Measurements from ENCODE around the gene PEX14. TPM values are rescaled to one million over a fixed set of nuclear protein-coding genes. Genes with fewer than 3 reads are reported as not detected.

The PEX14 gene
- total and polyA plus RNA-seq, 8 donors: 8.2 to 26.3 (median 12.6) TPM

DNA sequence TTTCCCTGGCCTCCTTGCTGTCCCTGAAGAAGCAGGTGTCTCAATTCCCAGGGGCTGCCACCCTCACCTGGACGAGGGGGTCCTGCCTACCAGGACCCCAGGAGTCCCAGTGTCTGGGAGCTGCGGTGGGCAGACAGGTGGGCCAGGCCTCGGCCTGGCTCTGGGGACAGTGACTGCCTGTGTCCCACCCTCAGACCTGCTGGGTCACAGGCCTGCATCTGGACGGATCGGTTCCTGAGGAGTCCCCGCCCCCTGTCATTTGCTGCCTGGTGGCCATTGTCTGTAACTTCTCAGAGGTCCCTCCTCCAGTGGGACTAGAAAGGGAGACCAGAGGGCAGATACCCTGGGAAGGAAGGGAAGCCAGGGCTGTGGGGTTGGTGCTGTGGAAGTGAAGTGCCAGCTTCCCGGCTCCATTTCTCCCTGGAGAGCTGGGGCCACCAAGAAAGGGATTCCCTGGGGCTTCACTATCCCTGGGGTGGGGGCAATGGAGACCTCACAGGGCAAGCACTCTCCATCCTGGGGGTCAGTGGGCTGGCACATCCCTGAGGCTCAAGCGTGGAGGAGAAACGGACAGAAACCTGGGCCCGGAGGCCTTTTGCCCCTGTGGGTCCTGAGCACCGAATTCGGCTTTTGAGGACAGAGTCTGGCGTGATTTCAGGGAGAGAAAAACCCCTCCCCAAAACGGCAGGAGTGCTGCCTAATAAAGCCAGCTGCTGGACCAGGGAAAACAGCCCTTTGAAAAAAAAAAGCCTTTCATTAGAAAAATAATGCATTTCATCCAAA, 157.3 kb downstream of the PEX14 start:
- Histone ChIP-seq H3K36me3 (peaks cover 0 to 31% (median 21%) of the 10 kb centered on the region in 4 donors), H3K27me3 (no peaks in the 10 kb centered on the region), H3K4me3 (no peak overlapping the region), H3K27ac (peak overlapping the region; percentile 4 to 89 (median 83)), H3K4me1 (peaks cover 35 to 92% (median 77%) of the 10 kb centered on the region in 4 donors), H3K9me3 (no peaks in the 10 kb centered on the region)
- DNase-seq: peak in 1 of 2 donors; percentile 26
- TF ChIP-seq POLR2A (IDR thresholded peaks at IDR 0.05): no peak
- no peak for TF ChIP-seq POLR2AphosphoS5 (IDR thresholded peaks at IDR 0.05)
- no peak for TF ChIP-seq EP300 (IDR thresholded peaks at IDR 0.05)
- TF ChIP-seq, protein P1, sequence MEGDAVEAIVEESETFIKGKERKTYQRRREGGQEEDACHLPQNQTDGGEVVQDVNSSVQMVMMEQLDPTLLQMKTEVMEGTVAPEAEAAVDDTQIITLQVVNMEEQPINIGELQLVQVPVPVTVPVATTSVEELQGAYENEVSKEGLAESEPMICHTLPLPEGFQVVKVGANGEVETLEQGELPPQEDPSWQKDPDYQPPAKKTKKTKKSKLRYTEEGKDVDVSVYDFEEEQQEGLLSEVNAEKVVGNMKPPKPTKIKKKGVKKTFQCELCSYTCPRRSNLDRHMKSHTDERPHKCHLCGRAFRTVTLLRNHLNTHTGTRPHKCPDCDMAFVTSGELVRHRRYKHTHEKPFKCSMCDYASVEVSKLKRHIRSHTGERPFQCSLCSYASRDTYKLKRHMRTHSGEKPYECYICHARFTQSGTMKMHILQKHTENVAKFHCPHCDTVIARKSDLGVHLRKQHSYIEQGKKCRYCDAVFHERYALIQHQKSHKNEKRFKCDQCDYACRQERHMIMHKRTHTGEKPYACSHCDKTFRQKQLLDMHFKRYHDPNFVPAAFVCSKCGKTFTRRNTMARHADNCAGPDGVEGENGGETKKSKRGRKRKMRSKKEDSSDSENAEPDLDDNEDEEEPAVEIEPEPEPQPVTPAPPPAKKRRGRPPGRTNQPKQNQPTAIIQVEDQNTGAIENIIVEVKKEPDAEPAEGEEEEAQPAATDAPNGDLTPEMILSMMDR (IDR thresholded peaks at IDR 0.05): no peak
- 68 to 74% (median 72%) methylated on average over 14 of the region's 14 CpGs for WGBS, 5 donors
- intact Hi-C loops (cut with DNase I; ENCODE audit: low total_unique reads): no loop called here

- no peaks in the 10 kb centered on the region for H3K27me3 ChIP-seq
- H3K27ac ChIP-seq: peak overlapping the region in 4 of 5 donors; percentile 41 to 89 (median 84)
- H3K36me3 ChIP-seq: peaks cover 0 to 28% (median 19%) of the 10 kb centered on the region in 4 donors
- DNase-seq: no peak
- WGBS, 5 donors: 74 to 82% (median 78%) methylated on average over 13 to 14 of the region's 14 CpGs
- no peaks in the 10 kb centered on the region for H3K9me3 ChIP-seq
- no peak overlapping the region for H3K4me3 ChIP-seq
- intact Hi-C loops (cut with DNase I; ENCODE audit: low total_unique reads): no loop called here
- peaks cover 40 to 93% (median 77%) of the 10 kb centered on the region in 4 donors for H3K4me1 ChIP-seq
- TF ChIP-seq POLR2AphosphoS5 (IDR thresholded peaks at IDR 0.05) (no peak), POLR2A (IDR thresholded peaks at IDR 0.05) (no peak), EP300 (IDR thresholded peaks at IDR 0.05) (no peak)
- TF ChIP-seq, protein P1 (IDR thresholded peaks at IDR 0.05): no peak
Observed at GRCh38 chr1:10632691-10633090, 157.9 kb downstream of the PEX14 start.

- Histone ChIP-seq H3K4me1 (peaks cover 46 to 93% (median 77%) of the 10 kb centered on the region in 4 donors), H3K27ac (peak overlapping the region in 4 of 5 donors; percentile 41 to 89 (median 84))
- intact Hi-C loops (cut with DNase I; ENCODE audit: low total_unique reads): no loop called here
Observed at GRCh38 chr1:10633416-10633815, 158.7 kb downstream of the PEX14 start.

DNA sequence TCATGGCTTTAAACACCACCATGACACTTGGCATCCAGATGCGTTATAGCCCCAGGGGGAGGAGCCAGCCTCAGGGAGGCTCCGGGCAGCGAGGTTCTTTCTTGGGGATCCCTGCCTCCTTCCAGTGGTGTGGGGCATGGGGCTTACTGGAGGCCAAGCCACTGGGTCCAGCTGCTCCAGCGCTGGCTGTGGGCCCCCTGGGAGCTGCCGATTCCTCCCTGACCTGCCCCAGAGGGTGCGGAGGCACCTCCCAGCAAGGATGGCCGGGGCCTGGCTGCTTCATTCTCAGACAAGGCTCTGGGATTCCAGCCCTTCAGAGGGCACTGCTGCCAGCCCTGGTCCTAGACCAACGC, 159.3 kb downstream of the PEX14 start:
- H3K36me3 ChIP-seq: peaks cover 0 to 33% (median 24%) of the 10 kb centered on the region in 4 donors
- intact Hi-C loops (cut with DNase I; ENCODE audit: low total_unique reads): no loop called here
- no peak overlapping the region for H3K4me3 ChIP-seq
- no peak for DNase-seq
- TF ChIP-seq EP300 (IDR thresholded peaks at IDR 0.05) (no peak), POLR2A (IDR thresholded peaks at IDR 0.05) (no peak), POLR2AphosphoS5 (IDR thresholded peaks at IDR 0.05) (no peak)
- TF ChIP-seq, protein P1 (IDR thresholded peaks at IDR 0.05): no peak
- no peaks in the 10 kb centered on the region for H3K9me3 ChIP-seq
- H3K27me3 ChIP-seq: peaks cover 0 to 8% (median 4%) of the 10 kb centered on the region in 3 donors
- 82 to 91% (median 89%) methylated on average over 7 to 8 of the region's 8 CpGs for WGBS, 5 donors
- peak overlapping the region; percentile 78 to 89 (median 84) for H3K27ac ChIP-seq
- H3K4me1 ChIP-seq: peaks cover 43 to 89% (median 73%) of the 10 kb centered on the region in 4 donors

More at GRCh38 chr1:10633416-10633815, 158.7 kb downstream of the PEX14 start:
- Histone ChIP-seq H3K4me3 (no peak overlapping the region), H3K27me3 (peaks cover 0 to 5% (median 2%) of the 10 kb centered on the region in 3 donors), H3K9me3 (no peaks in the 10 kb centered on the region), H3K36me3 (peaks cover 0 to 33% (median 23%) of the 10 kb centered on the region in 4 donors)
- no peak for DNase-seq
- TF ChIP-seq POLR2A (IDR thresholded peaks at IDR 0.05): no peak
- no peak for TF ChIP-seq POLR2AphosphoS5 (IDR thresholded peaks at IDR 0.05)
- no peak for TF ChIP-seq EP300 (IDR thresholded peaks at IDR 0.05)
- 84 to 96% (median 91%) methylated on average over 6 to 10 of the region's 10 CpGs for WGBS, 5 donors
